ENCODE results near the gene CCDC149. TPM values are rescaled to one million over a fixed set of nuclear protein-coding genes. Genes with fewer than 3 reads are reported as not detected.

CCDC149 gene
- total RNA-seq, 1 experiment from 2014 or later = 7.9 TPM

GRCh38 chr4:24863799-24864198, 49.0 kb downstream of the CCDC149 start:
- intact Hi-C loops (cut with micrococcal nuclease) = no loop called here
- no peak for ATAC-seq
- no peaks in the 10 kb centered on the region for H4K20me1 ChIP-seq (ENCODE audit: low read length)

GRCh38 chr4:24862073-24862751, 50.6 kb downstream of the CCDC149 start:
- H3K27ac ChIP-seq (ENCODE audit: low read length) = no peak overlapping the region
- no peak overlapping the region for H3K9ac ChIP-seq (ENCODE audit: low read length)
- ChIA-PET CTCF (no interaction called here), POLR2A (ENCODE audit: unreplicated experiment) (no interaction called here)
- no peak for TF ChIP-seq EZH2phosphoT487 (IDR thresholded peaks at IDR 0.05; ENCODE audit: borderline replicate concordance, low read length)
- TF ChIP-seq, protein P1, sequence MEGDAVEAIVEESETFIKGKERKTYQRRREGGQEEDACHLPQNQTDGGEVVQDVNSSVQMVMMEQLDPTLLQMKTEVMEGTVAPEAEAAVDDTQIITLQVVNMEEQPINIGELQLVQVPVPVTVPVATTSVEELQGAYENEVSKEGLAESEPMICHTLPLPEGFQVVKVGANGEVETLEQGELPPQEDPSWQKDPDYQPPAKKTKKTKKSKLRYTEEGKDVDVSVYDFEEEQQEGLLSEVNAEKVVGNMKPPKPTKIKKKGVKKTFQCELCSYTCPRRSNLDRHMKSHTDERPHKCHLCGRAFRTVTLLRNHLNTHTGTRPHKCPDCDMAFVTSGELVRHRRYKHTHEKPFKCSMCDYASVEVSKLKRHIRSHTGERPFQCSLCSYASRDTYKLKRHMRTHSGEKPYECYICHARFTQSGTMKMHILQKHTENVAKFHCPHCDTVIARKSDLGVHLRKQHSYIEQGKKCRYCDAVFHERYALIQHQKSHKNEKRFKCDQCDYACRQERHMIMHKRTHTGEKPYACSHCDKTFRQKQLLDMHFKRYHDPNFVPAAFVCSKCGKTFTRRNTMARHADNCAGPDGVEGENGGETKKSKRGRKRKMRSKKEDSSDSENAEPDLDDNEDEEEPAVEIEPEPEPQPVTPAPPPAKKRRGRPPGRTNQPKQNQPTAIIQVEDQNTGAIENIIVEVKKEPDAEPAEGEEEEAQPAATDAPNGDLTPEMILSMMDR (conservative IDR thresholded peaks at IDR 0.05; ENCODE audit: low read depth, low read length) = no peak
- TF ChIP-seq EZH2 (IDR thresholded peaks at IDR 0.05; ENCODE audit: low read length, unreplicated experiment) = no peak
- no peaks in the 10 kb centered on the region for H3K9me3 ChIP-seq (ENCODE audit: low read length)
- 0 out of 2 replicates have a peak, but pooled peaks cover 5% of the 10 kb centered on the region for H3K4me1 ChIP-seq (ENCODE audit: insufficient read depth, low read length)
- intact Hi-C loops (cut with micrococcal nuclease) = no loop called here
- no TSS peak for BruUV-seq (replicated peaks)
- no peak overlapping the region for H3K4me2 ChIP-seq (ENCODE audit: low read length)
- no peaks in the 10 kb centered on the region for H3K79me2 ChIP-seq (ENCODE audit: low read length)
- H3F3A ChIP-seq (ENCODE audit: low read length, unreplicated experiment) = no peaks in the 10 kb centered on the region
- H3K4me3 ChIP-seq (ENCODE audit: low read length) = no peak overlapping the region
- ATAC-seq (no peak), DNase-seq (no peak)
- H3K36me3 ChIP-seq (ENCODE audit: low read depth, low read length) = peaks cover 15% of the 10 kb centered on the region; the same call in 1 of the 2 replicates
- no peak overlapping the region for H2AFZ ChIP-seq (ENCODE audit: low read length)
- no peaks in the 10 kb centered on the region for H3K27me3 ChIP-seq (ENCODE audit: low read length)
- H3K9me2 ChIP-seq (replicated peaks; ENCODE audit: low read length) = no peaks in the 10 kb centered on the region
- no peaks in the 10 kb centered on the region for H4K20me1 ChIP-seq (ENCODE audit: low read length)

More at GRCh38 chr4:24863799-24864198, 49.0 kb downstream of the CCDC149 start:
- Histone ChIP-seq H2AFZ (ENCODE audit: low read length) (no peak overlapping the region), H3K4me2 (ENCODE audit: low read length) (no peak overlapping the region), H3K4me1 (ENCODE audit: insufficient read depth, low read length) (no peaks in the 10 kb centered on the region), H3K4me3 (ENCODE audit: low read length) (no peak overlapping the region), H3K79me2 (ENCODE audit: low read length) (no peaks in the 10 kb centered on the region), H3K9me3 (ENCODE audit: low read length) (no peaks in the 10 kb centered on the region), H3K27ac (ENCODE audit: low read length) (no peak overlapping the region), H3K27me3 (ENCODE audit: low read length) (no peaks in the 10 kb centered on the region), H3K36me3 (ENCODE audit: low read depth, low read length) (peaks cover 15% of the 10 kb centered on the region; the same call in 1 of the 2 replicates), H3K9ac (ENCODE audit: low read length) (no peak overlapping the region), H3F3A (ENCODE audit: low read length, unreplicated experiment) (no peaks in the 10 kb centered on the region), H3K9me2 (replicated peaks; ENCODE audit: low read length) (no peaks in the 10 kb centered on the region)
- ChIA-PET POLR2A (ENCODE audit: unreplicated experiment) (no interaction called here), CTCF (no interaction called here)
- no TSS peak for BruUV-seq (replicated peaks)
- no peak for DNase-seq
- TF ChIP-seq EZH2 (IDR thresholded peaks at IDR 0.05; ENCODE audit: low read length, unreplicated experiment) (no peak), EZH2phosphoT487 (IDR thresholded peaks at IDR 0.05; ENCODE audit: borderline replicate concordance, low read length) (no peak)
- TF ChIP-seq, protein P1 (conservative IDR thresholded peaks at IDR 0.05; ENCODE audit: low read depth, low read length) = no peak

DNA sequence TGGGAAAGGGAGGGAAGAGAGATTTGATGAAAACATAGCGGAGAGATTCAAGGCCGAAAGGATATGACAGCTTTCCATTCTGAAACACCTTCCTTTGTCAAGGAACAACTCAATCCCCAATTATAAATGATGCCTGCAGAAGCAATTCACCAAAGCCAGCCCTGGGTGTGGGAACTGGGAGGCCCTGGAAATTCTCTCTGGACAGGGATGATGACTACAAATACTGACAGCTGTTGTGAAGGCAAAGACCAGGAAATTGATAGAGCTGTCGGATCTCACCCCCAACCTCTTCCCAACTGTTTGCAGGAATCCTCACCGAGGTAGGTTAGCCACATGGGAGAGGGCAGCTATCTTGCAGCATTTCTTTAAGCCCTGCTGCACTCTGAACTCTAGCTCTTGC, 54.3 kb downstream of the CCDC149 start:
- ChIA-PET CTCF (interaction anchor here (0.5 kb wide), 1 partner anchor 508 kb away, joined by 3 read pairs; no protein-coding TSS in a partner anchor), POLR2A (ENCODE audit: unreplicated experiment) (interaction anchor here (0.7 kb wide), 1 partner anchor 26 kb away, joined by 3 read pairs; no protein-coding TSS in a partner anchor)
- Histone ChIP-seq H3F3A (ENCODE audit: low read length, unreplicated experiment) (peaks cover 2% of the 10 kb centered on the region), H3K4me1 (ENCODE audit: insufficient read depth, low read length) (peaks cover 12% of the 10 kb centered on the region), H2AFZ (ENCODE audit: low read length) (no peak overlapping the region), H3K79me2 (ENCODE audit: low read length) (no peaks in the 10 kb centered on the region), H4K20me1 (ENCODE audit: low read length) (no peaks in the 10 kb centered on the region), H3K9me2 (replicated peaks; ENCODE audit: low read length) (no peaks in the 10 kb centered on the region), H3K4me2 (ENCODE audit: low read length) (no peak overlapping the region), H3K9ac (ENCODE audit: low read length) (no peak overlapping the region), H3K9me3 (ENCODE audit: low read length) (no peaks in the 10 kb centered on the region), H3K27me3 (ENCODE audit: low read length) (no peaks in the 10 kb centered on the region), H3K4me3 (ENCODE audit: low read length) (no peak overlapping the region), H3K36me3 (ENCODE audit: low read depth, low read length) (peaks cover 4% of the 10 kb centered on the region; the same call in 1 of the 2 replicates), H3K27ac (ENCODE audit: low read length) (no peak overlapping the region)
- no peak for ATAC-seq
- intact Hi-C loops (cut with micrococcal nuclease) = no loop called here
- DNase-seq = no peak
- no peak for TF ChIP-seq EZH2phosphoT487 (IDR thresholded peaks at IDR 0.05; ENCODE audit: borderline replicate concordance, low read length)
- TF ChIP-seq, protein P1 (conservative IDR thresholded peaks at IDR 0.05; ENCODE audit: low read depth, low read length) = no peak
- TF ChIP-seq EZH2 (IDR thresholded peaks at IDR 0.05; ENCODE audit: low read length, unreplicated experiment) = no peak
- no TSS peak for BruUV-seq (replicated peaks)
